Medulla oblongata (tissue), 1 donor: Measurements from ENCODE around the gene LMAN2L.

Experiments used
- DNase-seq: peaks from one replicate; pipeline ENCODE4 v3.0.0-alpha.2; 2015; ENCODE audit errors: extremely low spot score

LMAN2L gene

DNA sequence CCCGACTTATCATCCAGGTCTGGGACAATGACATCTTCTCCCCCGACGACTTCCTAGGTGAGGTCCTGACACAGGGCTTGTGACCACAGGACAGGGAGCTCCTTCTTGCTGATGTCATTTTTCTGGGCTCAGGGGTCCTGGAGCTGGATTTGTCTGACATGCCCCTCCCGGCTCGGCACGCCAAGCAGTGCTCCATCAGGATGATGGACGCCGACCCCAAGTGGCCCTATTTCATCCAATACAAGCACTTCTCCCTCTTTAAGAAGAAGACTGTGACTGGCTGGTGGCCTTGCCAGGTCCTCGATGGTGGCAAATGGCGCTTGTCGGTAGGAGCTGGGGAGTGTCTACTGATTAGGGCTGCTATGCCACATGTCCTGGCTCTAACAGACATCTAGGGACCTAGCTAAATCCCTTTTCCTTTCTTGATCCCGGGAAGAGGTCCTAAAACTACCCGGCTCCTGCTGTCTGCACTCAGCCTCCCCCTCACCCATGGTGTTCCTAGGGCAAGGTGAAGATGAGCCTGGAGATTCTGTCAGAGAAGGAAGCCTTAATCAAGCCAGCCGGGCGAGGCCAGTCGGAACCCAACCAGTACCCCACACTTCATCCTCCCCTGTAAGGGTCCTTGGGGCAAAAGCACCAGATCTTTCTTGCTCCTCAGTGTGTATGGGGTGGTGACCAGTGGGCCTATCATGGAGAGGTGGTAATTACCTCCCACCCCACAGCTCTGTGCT lies 36.7 kb downstream of the LMAN2L start:
- DNase-seq: no peak

DNA sequence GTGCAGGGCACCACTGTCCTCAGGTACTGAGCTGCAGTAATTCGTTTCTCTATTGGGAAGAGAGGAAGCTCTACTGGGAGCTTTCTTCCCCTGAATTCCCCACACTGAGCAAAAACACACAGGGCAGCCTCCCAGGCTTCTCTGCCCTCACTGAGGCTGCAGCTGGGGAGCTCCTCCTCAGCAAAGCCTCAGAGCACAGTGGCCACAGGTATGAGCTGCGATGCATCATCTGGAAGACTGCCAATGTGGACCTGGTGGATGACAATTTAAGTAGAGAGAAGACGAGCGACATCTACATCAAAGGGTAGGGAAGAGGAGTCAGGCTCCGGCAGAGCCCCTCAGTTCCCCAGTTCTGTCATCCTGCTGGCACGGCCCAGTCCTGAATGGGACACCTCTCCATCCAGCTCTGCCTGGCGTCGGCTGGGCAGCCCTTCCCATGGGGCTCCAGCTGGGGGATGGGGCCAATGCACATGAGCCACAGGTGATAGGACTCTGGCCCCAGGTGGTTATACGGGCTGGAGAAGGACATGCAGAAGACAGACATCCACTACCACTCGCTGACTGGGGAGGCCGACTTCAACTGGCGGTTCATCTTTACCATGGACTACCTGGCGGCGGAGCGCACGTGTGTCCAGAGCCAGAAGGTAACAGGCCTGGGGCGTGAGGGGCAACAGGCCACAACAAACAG lies 37.6 kb downstream of the LMAN2L start:
- no peak for DNase-seq

DNA sequence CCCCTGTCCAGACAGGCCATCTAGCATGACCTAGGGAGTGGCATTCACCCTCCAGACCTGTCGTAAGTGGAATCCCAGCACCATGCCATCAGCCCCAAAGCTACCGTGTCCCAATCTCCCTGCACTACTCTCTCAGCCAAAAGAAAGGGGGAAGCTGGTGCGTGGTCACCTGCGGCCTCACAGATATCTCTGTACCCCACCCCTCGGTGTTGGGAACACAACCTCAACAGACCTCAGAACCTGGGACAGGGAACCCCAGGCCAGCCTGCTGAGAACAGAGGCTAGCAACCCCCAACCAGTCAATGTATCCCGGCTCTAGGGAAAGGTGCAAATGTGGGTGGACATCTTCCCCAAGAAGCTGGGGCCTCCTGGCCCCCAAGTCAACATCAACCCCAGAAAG lies 38.2 kb downstream of the LMAN2L start:
- DNase-seq: no peak

DNA sequence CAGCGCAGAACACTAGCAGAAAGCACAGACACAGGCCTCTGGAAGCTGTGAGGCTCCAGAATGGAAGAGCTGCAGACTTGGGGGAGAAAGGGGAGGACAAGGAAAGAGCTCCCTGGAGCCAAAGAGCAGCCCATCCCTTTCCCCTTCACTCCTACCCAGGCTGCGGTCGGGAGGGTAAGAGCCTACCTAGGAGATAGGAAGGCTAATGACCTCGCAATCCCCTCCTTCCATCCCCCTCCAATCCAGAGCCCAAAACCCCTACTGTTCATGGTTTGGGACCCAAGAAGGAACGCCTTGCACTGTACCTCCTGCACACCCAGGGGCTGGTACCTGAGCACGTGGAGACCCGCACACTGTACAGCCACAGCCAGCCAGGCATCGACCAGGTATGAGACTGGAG lies 39.8 kb downstream of the LMAN2L start:
- no peak for DNase-seq

DNA sequence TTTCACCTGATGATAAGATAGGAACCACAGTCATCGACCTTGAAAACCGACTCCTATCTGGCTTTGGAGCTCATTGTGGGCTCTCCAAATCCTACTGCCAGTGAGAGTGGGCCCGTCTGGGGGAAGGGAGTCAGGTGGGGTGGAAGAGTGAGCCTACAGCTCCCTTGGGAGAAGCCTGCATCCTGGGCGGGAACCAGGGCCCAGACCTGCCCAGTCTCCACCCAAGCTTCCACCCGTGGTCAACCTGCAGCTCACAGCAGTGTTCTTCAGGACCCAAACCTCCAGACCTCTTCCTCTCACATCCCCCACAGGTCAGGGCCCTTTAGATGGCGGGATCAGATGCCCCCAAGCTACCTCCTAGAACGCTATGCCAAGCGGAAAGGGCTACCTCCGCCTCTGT lies 40.2 kb downstream of the LMAN2L start:
- no peak for DNase-seq

DNA sequence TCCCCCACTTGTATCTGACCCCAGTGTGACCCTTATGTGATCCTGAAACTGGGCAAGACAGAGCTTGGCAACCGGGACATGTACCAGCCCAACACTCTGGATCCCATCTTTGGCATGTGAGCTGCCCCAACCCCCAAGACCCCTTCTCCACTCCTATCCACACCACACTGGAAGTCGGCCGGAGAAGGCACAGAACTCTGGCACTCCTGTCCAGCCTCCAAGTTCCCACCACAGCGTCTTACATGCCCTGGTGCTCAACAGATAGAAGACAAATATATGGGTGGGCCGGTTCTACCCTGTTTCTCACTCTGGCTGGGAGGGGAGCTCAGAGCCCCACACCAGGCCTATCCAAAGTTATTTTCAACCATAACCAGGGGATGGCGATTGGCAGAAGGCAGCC lies 40.8 kb downstream of the LMAN2L start:
- no peak for DNase-seq

DNA sequence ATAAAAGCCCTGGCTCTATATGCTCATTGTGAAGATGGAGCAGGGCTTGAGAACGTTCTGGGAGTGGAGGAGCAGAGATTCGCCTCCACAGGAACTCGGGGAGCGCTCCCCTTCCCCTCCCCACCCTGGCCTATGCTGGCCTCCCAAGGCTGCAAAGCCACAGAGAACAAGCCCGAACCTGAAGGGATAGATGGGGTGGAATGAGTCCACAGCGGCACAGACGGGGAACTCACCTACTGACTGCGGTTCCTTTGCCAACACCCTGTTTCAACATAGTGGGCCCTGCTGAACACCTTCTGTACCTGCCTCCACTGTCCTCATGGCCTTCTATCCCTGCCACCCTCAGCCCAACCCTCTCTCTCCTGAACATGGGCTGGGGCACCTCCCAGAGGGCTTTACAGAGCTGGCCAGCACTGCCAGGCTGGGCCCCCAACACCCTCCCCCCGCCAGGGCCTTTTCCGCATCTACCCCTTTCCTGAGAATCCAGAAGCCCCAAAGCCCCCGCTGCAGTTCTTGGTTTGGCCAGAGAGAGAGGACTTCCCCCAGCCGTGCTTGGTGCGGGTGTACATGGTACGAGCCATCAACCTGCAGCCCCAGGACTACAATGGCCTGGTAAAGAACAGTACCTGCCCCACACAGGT lies 41.5 kb downstream of the LMAN2L start:
- no peak for DNase-seq

DNA sequence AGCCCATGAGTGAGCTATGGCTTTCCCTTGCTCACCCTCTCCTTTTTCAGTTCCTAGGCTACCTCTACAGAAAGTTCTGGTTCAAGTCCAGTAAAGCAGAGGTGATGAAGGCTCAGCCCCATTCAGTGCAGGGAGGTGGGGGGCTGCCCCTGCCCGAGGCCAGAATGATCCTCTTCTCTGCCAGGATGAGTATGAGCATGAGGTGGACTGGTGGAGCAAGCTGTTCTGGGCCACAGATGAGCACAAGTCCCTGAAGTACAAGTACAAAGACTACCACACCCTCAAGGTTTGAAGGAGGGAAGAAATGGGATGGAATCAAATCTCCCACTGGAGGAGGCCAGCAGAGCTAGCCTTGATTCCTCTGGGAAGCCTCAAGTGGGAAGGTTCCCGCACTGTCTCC lies 42.4 kb downstream of the LMAN2L start:
- no peak for DNase-seq

DNA sequence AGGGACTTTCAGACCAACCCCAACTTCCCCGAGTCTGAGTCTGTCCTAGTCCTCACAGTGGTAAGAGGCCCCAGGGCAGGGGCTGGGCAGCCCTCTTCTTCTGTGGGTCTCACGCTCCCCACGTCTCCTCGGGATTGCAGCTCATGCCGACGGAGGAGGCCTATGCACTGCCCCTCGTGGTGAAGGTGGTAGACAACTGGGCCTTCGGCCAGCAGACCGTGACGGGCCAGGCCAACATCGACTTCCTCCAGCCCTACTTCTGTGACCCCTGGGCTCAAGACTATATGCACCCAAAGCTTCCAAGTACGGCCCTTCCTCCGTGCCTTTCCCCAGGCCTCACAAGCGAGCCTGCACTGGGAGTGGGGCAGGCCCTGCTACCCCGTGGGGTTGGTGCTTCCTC lies 44.3 kb downstream of the LMAN2L start:
- DNase-seq: no peak

DNA sequence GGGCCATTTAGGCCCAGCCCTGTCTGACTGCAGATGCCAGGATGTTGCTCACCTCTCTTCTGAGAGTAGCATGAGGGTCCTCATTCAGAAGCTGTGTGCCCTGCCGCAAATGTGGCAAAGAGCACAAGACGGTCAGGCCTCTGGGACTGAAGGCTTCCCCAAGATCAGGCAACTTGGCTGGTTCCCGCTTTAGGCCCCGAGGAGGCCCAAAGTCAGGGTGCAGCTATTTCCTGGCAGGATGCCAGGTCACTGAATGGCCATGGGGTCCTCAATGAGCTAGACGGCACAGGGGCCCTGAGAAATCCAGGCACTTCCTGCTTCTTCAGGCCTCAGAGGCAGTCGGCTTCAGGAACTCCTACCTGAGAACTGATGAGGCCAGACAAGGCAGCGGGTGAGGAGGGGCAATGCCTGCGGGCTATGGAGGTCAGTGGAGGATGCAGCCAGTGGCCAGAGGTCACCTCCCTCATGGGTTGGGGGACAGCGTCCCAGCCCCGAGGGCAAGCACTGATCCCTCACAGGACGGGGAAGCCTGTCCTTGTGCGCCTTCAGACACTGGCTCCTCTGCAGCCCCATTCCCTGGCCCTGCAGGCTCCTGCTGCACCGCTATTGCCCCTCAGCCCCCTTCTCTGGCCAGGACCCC lies 44.9 kb downstream of the LMAN2L start:
- DNase-seq: no peak

DNA sequence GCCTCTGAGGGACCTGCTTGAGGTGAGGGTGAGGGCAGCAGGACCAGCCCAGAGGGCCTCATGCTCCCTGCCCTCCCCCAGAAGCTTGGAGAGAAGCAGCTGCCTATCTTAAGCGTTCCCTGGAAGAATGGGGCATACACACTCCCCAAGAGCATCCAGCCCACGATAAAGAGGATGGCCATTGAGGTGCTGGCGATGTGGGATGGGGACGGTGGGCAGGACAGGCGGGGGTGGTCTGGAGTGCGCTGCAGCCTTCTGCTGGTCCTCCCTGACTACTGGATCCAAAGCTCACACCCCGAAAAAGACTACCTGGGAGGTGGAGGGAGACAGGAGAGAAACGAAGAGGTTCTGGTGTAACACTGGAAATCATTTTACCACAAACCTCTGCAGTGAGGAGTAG lies 45.6 kb downstream of the LMAN2L start:
- DNase-seq: no peak

DNA sequence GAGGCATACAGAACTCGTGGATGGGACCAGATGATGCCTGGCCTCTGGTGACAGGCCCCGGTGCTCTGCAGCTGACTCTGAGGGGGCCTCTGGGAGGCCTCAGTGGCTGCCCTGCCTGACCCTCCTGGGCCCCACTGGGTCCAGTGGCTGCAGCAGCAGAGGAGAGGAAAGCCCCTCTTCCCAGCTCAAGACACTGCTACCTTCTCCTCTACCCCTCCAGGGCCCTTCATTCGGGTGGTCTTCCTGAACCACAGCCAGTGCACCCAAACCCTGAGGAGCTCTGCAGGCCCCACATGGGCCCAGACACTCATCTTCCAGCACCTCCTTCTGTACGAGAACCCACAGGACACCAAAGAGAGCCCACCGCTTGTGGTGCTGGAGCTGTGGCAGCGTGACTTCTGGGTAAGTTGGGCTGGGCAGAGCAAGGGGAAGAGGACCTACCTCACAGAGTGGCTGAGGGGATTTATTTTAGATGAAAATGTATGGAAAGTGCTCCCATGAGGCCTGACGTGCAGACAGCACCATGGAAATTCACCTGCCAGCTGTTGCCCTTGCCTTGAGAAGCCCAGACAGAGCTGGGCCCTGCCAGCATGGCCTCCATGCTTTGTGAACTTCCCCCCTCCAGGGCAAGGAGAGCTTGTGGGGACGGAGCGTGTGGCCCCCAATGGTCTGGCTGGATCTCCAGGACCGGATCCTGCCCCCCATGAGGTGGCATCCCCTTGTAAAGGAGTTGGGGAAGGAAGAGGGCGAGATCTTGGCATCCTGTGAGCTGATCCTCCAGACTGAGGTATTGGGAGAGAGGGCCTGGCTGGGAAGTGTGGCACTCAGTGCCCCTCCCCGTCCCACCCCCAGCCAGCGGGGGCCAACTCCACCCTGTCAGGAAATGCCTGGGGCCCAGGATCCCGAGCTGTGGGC lies 46.3 kb downstream of the LMAN2L start:
- no peak for DNase-seq

DNA sequence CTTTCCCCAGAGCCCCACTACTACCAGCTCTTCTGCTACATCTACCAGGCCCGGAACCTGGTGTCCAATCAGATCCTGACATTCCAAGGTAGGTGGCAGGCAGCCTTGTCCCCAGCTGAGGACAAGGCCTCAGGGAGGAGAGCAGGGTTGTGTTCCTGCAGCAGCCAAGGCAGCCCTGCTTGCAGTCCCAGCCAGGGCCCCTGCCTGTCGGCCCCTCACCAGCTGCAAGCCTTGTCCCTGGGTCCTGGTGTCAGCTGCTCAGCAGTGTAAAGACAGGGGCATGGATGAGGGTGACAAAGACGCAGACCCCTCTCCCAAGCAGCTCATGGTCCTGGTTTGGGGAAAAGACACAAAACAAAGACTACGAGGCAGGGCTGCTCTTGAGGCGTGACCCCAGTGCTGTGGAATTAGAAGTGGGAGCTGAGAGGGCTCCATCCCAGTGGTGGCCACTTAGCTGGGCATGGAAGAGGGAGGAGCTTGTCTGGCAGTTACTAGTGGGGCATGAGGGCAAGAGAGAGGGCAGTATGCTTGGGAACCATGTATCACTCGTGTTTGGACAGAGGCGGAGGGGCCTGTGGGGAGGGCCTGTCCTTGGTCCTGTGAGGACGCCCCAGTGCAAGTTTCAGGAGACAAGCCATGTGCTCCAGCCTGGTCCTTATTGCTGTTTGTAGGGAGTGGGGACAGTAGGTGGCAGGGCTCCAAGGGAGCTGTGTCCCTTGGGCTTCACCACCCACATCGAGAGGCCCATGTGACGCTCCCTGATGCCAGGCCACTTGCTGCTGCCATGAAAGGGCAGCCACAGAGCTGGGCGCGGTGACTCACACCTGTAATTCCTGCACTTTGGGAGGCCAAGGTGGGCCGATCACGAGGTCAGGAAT lies 47.5 kb downstream of the LMAN2L start:
- DNase-seq: no peak

DNA sequence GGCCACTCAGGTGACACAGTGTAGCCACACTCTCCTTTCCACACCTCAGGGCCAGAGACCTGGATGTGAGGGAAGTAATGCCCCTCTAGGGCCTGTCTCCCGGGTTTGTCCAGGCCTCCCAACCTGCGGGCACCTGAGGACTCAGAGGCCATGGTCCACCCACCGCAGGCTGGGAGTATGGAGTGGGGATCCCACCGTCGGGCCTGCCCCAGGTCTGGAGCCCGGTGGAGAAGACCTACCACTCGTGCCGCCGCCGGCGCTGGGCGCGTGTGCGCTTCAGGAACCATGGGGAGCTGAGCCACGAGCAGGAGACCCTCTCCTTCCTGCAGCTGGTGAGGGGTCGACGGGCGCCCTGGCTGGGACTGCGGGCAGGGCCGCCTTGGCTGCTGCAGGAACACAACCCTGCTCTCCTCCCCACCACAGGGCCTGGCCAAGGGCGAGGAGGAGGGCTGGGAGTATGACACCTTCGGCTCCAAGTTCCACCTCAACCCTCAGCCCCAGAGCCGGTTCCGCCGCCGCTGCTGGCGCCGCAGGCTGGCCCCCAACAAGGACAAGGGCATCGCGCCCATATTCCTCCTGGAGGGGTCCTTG lies 48.7 kb downstream of the LMAN2L start:
- DNase-seq: no peak

DNA sequence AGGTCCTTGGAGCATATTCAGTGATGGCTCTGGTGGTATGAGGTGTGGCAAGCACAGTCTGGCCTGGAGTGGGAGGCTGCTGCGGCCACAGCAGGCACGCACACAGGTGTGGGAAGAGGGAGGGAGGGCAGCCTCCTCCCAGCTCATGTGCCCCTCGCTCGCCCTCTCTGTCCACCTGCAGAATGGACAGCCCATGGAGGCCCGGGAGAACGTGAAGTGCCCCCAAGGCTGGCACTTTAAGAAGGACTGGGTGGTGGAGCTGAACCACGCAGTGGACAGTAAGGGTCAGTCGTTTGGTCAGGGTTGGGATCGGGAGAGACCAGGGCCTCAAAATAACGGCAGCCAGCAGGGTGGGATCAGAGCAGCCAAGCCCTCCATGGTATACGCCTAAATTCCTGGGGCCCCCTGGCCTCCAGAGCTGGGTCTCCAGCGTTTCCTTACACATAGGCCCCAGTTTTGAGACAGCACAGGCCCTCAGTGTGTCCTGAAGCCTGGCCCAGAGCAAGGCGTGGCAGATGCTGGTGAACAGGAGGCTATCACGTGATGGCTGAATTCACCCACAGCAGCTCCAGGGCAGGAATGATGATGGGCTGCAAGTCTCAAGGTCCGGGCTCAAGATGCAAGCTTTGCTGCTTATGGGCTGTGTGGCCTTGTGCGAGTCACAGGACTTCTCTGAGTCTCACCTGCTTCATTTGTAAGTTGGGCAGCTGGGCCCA lies 49.4 kb downstream of the LMAN2L start:
- DNase-seq: no peak

DNA sequence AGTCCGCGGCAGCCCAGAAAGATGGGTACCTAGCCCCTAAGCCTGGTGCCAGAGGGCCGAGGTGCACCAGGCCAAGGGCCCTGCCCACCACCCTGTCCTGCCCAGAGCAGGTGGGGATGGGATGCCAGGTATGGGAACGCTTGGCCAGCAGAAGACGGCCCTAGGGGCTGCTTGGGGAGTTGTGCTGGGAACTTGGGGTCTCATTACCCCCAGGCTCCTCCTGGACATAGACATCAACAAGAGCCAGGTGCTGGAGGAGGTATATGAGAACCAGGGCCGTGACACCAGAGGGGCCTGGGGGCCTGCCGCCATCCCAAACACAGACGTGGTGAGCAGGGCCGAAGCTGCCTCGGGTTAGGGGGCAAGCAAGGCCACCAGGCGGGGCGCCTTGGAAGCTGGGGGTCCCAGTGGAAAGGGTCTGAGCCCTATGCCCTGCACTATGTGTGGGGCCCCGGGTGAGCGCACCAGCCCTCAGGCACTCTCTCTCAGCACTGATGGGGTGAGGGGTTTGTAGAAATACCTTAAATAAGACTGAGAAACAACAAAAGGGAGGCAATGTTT lies 50.4 kb downstream of the LMAN2L start:
- DNase-seq: no peak

DNA sequence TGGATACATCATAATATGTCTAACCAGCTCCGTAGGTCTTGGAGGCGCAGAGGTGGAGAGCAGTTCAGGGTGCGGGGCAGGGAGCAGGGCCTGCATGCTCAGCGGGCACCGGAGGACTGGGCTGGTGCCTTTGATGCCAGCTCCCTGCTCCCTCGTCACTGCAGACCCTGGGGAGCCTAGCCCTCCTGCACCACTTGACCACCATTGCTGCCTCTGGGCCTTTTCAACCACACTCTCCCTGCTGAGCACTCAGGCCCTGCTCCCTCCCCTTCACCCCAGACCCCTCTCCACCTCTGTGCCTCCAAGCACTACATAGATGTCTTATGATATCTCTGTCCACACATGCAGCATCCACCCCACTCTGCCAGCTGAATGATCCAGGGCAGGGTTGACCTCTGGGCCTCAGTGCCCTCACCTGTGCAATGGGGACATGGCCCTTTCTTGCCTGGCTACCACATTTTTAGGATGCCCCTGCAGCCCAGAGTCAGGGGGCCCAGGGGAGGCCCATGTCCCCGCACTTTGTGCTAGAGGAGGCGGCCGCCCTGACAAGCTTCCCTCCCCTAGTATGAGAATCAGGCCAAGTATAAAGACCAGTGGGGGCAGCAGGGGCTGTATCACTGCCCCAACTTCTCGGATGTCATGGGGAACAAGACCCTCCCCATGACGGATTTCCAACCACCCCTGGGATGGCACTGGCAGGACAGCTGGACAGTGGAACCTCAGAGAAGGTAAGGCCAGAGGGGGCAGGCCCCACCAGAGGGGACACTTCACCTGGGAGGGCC lies 51.0 kb downstream of the LMAN2L start:
- no peak for DNase-seq
